Left forelimb (tissue), 1 donor: Measurements from ENCODE around the gene C1orf116.

Experiments used
- DNase-seq: peaks from one replicate; pipeline ENCODE4 v3.0.0-alpha.2; 2018; ENCODE audit warnings: low spot score

C1orf116 gene

DNA sequence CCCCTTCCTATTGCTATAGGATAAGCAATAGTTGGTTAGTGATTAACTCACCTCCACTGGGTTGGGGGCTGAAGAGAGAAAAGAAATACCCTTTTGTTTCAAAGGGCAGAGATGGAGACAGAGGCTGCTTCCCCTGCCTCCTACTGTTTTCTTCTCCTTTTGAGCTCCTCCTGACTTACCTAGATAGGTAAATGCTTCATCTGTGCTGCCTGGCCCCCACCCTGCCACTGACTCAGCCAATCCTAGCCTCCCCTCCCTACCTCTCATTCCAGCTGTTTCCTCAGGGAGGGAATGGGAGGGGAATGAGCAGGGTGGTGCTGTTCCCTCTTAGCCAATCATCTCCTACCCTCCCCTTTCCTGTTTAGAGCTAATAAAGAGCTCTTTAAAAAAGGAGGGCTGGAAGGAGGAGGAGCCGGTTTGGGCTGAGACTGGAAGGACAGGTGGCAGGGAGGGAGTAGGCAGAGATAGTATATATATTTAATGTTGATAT, at the start of gene C1orf116:
C1orf116 (minus strand) TSS at position 229 of the 490 bp plus-strand sequence. CDS start 5,158 bp downstream, outside the sequence.
- peak; percentile 22 for DNase-seq

DNA sequence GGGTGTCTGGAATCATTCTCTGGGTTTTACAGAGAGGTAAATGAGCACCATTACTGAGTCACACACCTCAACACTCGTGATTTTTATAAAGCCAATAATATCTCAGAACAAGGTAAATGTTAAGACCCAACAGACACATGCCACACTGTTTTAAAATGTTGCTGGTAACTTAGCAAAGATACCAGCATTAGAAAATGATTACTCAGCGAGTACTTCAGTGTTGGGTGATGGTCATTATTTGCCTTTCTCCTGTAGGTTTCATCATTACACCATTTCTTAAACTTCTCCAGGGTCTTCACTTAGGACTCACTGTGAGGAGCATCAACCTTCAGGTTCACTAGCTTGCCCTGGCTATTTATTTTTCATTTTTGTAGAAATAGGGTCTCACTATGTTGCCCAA, 49.2 kb upstream of the C1orf116 start:
- no peak for DNase-seq

GRCh38 chr1:207081088-207081487, 48.5 kb upstream of the C1orf116 start:
- DNase-seq = no peak

- DNase-seq = no peak
Measured at GRCh38 chr1:207079706-207080241, 47.2 kb upstream of the C1orf116 start.

- no peak for DNase-seq
Measured at GRCh38 chr1:207078578-207079132, 46.1 kb upstream of the C1orf116 start.

DNA sequence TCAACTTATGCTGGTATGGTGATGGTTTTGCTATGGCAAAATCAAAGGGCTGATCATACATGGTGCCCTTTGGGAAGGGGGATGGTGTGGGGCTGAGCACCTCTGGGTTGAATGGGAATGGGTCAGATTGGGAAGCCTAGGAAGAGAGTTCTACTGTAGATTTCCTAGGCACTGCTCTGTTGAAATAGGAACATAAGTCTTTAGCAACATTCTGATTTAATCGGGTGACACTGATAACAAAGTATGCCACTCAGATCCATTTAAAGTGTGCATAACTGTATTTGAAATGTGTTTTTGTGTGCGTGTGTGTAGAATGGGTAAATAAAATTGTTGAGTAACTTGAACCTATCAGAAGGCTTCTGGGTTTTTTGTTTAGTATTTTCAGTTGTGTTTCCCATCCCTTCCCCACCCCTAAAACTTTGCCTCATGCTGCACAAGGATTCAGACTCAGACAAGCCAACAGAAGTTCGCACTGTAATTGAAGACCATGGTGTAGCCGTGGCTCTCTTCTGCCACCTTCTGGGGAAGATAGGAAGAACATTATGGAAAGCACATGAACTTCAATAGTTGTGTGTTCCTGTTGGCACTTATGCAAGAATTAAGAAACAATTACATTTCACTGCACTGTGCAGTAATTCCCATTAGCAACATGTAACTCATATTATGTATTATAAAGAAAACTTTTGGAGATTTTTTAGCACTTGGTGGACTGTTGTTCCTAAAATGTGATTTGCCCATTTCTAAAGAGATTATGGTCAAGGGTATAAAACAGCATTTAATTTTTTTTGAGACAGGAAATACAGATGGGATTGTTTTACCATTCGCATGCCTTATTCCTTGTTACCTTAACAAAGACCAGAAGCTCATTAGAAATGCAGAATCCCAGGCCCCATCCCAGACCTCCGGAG, 45.2 kb upstream of the C1orf116 start:
- DNase-seq = no peak

- DNase-seq = no peak
Measured at GRCh38 chr1:207077012-207077411, 44.5 kb upstream of the C1orf116 start.

- DNase-seq = no peak
Measured at GRCh38 chr1:207076181-207076955, 43.8 kb upstream of the C1orf116 start.

GRCh38 chr1:207073906-207074820, 41.6 kb upstream of the C1orf116 start:
- no peak for DNase-seq

GRCh38 chr1:207072233-207072632, 39.7 kb upstream of the C1orf116 start:
- DNase-seq = no peak

DNA sequence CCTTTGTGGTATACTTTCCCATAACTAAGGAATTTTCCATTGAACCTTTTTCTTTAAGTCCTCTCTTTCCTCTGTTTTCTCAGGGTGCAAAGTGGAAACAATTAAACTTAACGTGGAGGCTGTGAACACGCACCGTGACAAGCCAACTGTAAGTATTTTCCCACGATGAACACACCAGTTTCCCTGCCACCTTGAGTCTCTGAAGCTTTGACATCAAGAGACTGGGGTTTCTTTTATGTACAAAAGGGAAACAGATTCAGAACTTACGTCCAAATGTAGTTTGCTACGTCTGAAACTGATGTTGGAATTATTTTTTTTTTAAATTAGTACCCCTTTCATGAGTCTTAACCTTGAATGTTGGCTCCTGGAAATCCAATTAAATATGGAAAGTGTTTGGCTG, 38.9 kb upstream of the C1orf116 start:
- DNase-seq = no peak

GRCh38 chr1:207070811-207071210, 38.3 kb upstream of the C1orf116 start:
- DNase-seq = no peak

- DNase-seq = no peak
Measured at GRCh38 chr1:207069858-207070506, 37.4 kb upstream of the C1orf116 start.

GRCh38 chr1:207069061-207069460, 36.5 kb upstream of the C1orf116 start:
- DNase-seq = no peak

GRCh38 chr1:207067665-207068064, 35.1 kb upstream of the C1orf116 start:
- DNase-seq = no peak

GRCh38 chr1:207067185-207067584, 34.6 kb upstream of the C1orf116 start:
- no peak for DNase-seq

GRCh38 chr1:207064561-207064960, 32.0 kb upstream of the C1orf116 start:
- DNase-seq = no peak

- DNase-seq = peak; percentile 23
Measured at GRCh38 chr1:207063014-207063413, 30.5 kb upstream of the C1orf116 start.

GRCh38 chr1:207062058-207062457, 29.5 kb upstream of the C1orf116 start:
- DNase-seq = peak; percentile 18

DNA sequence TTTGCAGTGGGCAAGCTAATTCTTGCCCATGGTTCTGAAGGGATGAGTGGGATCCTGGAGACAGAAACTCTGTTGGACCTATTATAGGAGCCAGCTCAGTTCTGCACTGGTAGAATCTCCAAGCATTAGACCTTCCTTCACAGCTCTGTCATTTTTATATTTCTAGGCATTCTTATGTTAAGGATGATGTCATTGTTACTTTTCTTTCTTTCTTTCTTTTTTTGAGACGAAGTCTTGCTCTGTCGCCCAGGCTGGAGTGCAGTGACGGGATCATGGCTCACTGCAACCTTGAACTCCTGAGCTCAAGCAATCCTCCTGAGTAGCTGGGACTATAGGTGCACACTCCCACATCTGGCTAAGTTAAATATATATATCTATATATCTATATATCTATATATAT, 28.0 kb upstream of the C1orf116 start:
- no peak for DNase-seq

DNA sequence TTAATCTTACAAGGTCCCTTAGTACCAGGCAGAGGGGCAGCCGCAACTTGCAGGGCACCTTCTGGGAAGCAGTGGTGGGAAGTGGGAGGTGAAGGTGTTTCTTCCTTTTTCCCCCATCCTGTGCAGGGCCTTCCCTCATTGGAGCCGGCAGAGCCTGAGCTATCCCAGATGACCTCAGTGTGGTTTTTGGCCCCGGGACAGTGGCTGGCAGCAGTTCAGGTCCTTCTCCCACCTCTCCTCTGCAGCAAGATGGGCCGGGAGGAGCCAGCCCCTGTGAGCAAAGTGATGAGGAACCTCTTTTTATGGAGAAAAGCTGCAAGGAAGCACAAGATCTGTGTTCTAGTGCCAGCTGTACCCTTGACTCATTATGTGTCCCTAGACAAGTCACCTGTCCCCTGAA, 27.3 kb upstream of the C1orf116 start:
- peak; percentile 45 for DNase-seq
